AG04450 (cell line): ENCODE data around the gene CAV2. TPM values are rescaled to one million over a fixed set of nuclear protein-coding genes. Genes with fewer than 3 reads are reported as not detected.
A peak's percentile ranks its signal among the peaks of the same experiment; 100 is the strongest.

Experiments used
- CTCF ChIA-PET: fragments of 300-600, 350-600 bp; formaldehyde crosslinking; extraction: SDS; loops from one replicate; lab custom pipeline; 2022; ENCODE audit warnings: antibody characterized with exemption, inconsistent platforms; lab: Charles Lee
- POLR2A ChIA-PET: fragments of 350-600 bp; formaldehyde crosslinking; extraction: SDS; loops from one replicate; lab custom pipeline; 2021; ENCODE audit warnings: antibody characterized with exemption, inconsistent platforms; lab: Yijun Ruan, JAX
- DNase-seq: peaks from one replicate; pipeline ENCODE4 v3.0.0-alpha.2; 2011; ENCODE audit warnings: low read depth, low spot score
- H3K27ac ChIP-seq: one replicate; pipeline ENCODE4 v1.5.1; 2012; ENCODE audit warnings: low read depth, low read length, control low read depth
- H3K27me3 ChIP-seq: one replicate; pipeline ENCODE4 v1.6.0; 2012; ENCODE audit warnings: low read length; ENCODE audit not compliant: control insufficient read depth, insufficient read depth
- H3K4me3 ChIP-seq: 2 replicates; pipeline ENCODE4 v1.5.1; 2011; ENCODE audit warnings: mild to moderate bottlenecking, low read depth, low read length, control low read depth
- H3K9me3 ChIP-seq: 2 replicates; pipeline ENCODE4 v1.5.1; 2012; ENCODE audit warnings: low read length; ENCODE audit not compliant: control insufficient read depth, insufficient read depth
- polyA plus RNA-seq: library from polyadenylated mRNA; depleted of rRNA; stranded (reverse); fragments of >200 nt; gene quantifications from 2 replicates; pipeline ENCODE4 v1.2.3, GENCODE V29; 2011
- TF ChIP-seq, protein P1 (sequence below): IDR thresholded peaks from 2 replicates; pipeline ENCODE4 v1.5.1; 2011; ENCODE audit warnings: low read depth, low read length, control low read depth, inconsistent platforms

CAV2 gene
- polyA plus RNA-seq, 1 experiment = 265 TPM

DNA sequence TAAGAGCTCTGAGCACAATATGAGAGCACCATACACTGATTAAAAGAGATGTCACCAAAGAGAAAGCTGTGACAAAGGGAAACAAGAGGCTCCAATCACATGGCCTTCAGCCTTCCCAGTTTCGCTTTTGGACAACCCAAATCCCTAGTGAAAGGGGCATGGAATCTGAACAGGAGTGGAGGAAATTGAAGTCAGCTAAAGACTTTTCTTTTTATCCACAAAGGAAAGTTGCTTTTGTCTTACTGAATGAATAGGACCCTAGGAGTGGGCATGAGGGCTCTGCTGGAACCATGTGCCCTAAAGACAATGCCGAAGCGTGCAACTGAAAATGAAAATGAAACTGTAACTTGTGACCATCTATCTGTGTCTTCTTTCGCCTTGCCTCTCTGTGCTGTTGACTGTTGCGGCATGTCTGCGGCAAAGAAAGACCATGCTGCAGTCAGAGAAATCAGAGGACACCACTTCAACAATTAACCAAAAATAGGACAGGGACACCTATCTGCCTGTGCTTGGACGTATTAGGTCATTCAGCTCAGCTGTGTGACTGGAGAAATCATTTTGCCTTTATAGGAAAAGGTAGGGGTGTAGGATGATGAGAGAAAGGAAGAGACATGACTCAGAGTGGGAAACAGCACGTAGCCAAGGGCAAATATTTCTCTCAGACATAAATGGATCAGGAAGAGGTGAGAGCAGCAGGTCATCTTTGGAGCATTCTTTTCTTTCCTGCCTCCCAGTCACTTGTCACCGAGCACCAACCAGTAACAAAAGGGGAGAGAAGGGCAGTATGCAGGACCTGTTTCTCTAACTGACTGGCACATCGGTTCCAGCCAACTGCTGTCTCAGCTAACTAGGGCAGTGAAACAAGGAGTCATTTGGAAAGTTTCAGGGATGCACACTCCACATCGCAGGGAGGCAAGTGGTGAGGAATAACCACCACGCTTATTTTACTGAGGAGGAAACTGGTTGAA is 12.3 kb downstream of the CAV2 start:
- TF ChIP-seq, protein P1, sequence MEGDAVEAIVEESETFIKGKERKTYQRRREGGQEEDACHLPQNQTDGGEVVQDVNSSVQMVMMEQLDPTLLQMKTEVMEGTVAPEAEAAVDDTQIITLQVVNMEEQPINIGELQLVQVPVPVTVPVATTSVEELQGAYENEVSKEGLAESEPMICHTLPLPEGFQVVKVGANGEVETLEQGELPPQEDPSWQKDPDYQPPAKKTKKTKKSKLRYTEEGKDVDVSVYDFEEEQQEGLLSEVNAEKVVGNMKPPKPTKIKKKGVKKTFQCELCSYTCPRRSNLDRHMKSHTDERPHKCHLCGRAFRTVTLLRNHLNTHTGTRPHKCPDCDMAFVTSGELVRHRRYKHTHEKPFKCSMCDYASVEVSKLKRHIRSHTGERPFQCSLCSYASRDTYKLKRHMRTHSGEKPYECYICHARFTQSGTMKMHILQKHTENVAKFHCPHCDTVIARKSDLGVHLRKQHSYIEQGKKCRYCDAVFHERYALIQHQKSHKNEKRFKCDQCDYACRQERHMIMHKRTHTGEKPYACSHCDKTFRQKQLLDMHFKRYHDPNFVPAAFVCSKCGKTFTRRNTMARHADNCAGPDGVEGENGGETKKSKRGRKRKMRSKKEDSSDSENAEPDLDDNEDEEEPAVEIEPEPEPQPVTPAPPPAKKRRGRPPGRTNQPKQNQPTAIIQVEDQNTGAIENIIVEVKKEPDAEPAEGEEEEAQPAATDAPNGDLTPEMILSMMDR = no peak
- H3K4me3 ChIP-seq = peak overlapping the region; percentile 15; the same call in 1 of the 2 replicates

DNA sequence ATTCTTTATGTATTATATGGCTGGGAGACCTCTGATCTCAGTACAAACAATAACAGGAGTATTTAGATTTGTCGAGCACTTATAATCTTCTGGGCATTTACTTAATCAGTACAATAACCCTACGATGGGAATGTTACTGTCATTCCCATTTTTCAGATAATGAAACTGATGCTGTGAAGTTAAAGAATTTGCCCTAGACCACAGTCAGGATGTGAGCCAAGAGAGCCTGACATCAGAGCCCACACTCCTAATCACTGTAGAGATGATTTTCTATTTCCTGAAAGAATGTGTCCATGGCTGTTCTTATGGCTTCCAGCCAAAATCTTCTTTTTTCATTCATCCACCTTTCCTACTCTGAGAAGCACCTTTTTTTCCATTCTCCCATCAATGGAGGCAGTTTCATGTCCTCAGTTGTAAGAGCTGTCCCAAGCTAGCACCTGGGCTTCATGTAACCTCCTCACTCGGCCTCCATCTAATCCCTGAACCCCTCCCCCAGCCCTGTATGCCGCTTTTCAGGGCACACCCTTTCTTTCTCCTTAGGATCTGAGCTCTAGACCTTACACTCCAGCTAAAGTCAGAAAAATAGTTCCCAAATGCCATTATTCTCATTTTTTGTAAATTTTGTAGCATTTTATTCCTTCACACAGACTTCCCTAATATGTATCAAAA is 13.1 kb downstream of the CAV2 start:
- DNase-seq = no peak
- TF ChIP-seq, protein P1 = no peak
- POLR2A ChIA-PET = no interaction called here
- Histone ChIP-seq H3K27ac (peak overlapping the region; percentile 78), H3K4me3 (no peak overlapping the region), H3K9me3 (no peaks in the 10 kb centered on the region), H3K27me3 (no peaks in the 10 kb centered on the region)
- CTCF ChIA-PET = no interaction called here

More for the DNA sequence above, 12.3 kb downstream of the CAV2 start:
- no peaks in the 10 kb centered on the region for H3K9me3 ChIP-seq
- DNase-seq = no peak
- ChIA-PET POLR2A (interaction anchor here (0.6 kb wide), 1 partner anchor 87 kb away, joined by 10 read pairs; no protein-coding TSS in a partner anchor), CTCF (no interaction called here)
- H3K27ac ChIP-seq = peak overlapping the region; percentile 78
- H3K27me3 ChIP-seq = no peaks in the 10 kb centered on the region

DNA sequence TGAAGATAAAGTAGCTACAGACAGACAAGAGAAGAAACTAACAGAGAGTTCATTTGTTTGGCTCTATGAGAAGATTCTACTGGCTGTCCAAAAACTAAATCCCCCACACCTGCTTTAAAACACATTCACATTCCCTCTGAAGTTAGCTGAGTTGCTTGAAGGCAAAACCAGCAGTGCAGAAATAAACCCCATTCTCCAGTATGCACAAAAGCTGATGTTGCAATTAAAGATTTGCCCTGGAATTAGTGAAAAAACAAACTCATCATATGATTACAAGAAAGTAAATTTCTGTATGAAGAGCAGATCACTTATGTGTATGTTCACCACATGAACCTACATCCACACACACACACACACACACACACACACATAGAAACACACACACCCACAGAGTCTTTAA is 16.0 kb downstream of the CAV2 start:
- no peaks in the 10 kb centered on the region for H3K27me3 ChIP-seq
- CTCF ChIA-PET = interaction anchor here (0.6 kb wide), 1 partner anchor 259 kb away, joined by 6 read pairs; no protein-coding TSS in a partner anchor
- TF ChIP-seq, protein P1 = no peak
- no peak for DNase-seq
- POLR2A ChIA-PET = no interaction called here
- H3K27ac ChIP-seq = no peak overlapping the region
- no peaks in the 10 kb centered on the region for H3K9me3 ChIP-seq
- H3K4me3 ChIP-seq = no peak overlapping the region

DNA sequence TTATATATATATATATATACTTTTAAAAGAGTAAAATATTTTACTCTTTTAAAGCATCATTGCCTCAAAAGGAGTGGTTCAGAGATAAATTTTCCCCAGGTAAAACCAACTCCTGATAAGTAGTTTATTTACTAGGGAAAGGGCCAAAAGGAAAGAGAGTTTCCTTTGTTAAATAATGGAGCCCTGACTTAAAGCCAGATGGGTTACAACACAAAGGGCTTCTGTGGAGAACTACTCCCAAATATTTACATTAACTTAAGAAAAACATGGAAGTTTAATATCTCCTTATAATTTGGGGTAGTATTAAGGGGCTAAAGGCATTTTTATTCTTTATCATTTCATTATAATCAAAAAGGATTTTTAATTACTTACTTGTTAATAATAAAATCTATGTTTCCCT is 16.8 kb downstream of the CAV2 start:
- ChIA-PET POLR2A (no interaction called here), CTCF (interaction anchor here (1.3 kb wide), 1 partner anchor 10 kb away, joined by 4 read pairs; no protein-coding TSS in a partner anchor)
- no peak for DNase-seq

More for the DNA sequence above, 16.8 kb downstream of the CAV2 start:
- TF ChIP-seq, protein P1 = no peak
- Histone ChIP-seq H3K4me3 (no peak overlapping the region), H3K27me3 (no peaks in the 10 kb centered on the region), H3K9me3 (no peaks in the 10 kb centered on the region), H3K27ac (no peak overlapping the region)
